LHCN-M2 (cell line): ENCODE measurements around the gene BRAT1. TPM values are rescaled to one million over a fixed set of nuclear protein-coding genes. Genes with fewer than 3 reads are reported as not detected.

Experiments used
- DNase-seq: peaks from one replicate; pipeline ENCODE4 v3.0.0-alpha.2; 2012; ENCODE audit warnings: low read depth
- total RNA-seq: library from RNA; depleted of rRNA; stranded (reverse); fragments of >200 nt; gene quantifications from 2 replicates; pipeline ENCODE4 v1.2.3, GENCODE V29; 2014; rRNA removed

BRAT1 gene
- total RNA-seq, 1 experiment from 2014 or later: 73.9 TPM

DNA sequence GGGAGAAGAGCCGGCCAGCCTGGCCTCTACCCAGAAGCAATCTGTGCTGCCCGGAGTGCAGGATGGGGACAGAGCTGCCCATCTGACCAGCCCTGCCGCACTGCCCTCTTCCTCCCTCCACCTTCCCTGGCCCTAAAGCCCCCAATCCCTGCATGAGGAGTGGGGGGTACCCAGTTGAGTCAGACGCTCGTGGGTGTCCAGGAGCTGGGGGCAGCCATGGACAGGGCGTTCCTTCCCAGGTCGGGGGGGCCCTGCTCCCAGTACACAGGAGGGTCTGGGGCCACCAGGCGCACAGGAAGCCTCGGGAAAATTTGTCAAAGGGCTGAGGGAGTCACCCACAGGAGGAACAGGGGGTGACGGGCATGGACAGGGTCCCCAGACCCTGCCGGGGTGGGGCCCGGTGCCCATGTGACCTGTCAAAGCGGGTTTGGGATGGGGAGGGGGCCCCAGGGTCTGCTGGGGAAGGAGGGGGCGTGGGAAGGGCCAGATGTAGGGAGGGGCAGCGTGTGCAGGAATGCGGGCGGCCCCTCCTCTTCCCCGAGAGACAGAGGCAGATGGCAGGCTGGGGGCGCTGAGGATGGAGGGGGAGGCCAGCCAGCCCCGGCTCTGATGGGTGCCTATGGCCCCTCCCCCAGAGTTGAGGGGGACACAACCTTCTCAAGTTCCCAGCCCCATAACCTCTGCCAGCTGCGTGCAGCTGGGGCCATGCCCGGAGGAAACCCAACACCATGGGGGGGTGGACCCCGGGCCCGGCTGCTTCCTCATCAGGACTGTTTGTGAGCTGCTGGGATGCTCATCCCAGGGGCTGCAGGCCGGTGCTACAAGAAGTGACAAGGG, 57.6 kb downstream of the BRAT1 start:
- DNase-seq: no peak

DNA sequence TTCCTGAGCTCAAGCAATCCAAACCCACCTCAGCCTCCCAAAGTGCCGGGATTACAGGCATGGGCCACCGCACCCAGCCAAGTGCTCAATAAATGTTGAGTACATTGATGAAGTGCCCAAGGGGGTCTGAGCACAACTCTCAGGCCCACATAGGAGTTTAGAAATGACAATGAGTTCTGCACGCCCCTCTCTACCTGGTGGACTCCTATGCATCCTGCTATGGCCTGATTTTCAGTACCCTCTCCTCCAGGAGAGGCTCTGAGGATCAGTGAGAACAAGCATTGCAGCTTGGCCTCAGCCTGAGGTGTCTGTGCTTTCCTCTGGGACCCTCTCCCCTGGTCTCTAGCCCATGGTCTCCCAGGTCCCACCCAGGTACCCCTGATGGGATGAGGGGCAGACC, 58.3 kb downstream of the BRAT1 start:
- DNase-seq: no peak

DNA sequence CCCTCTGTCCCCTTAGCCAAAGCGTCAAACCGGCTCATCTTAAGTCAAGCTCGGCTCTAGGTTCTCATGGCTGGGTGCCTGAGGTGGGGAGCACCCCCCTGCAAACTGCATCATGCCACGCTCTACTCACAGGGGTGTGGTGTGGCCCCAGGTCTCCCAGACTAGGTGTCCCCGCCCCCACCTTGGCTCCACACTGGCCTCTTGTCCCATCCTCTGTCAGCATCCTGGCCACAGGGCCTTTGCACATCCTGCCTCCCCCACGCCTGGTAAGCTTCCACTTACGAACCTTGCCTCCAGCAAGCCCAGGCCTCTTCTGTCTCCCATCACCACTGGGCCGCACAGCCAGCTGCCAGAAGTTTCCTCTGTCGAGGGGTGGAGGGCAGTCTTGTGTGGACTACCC, 58.9 kb downstream of the BRAT1 start:
- no peak for DNase-seq

DNA sequence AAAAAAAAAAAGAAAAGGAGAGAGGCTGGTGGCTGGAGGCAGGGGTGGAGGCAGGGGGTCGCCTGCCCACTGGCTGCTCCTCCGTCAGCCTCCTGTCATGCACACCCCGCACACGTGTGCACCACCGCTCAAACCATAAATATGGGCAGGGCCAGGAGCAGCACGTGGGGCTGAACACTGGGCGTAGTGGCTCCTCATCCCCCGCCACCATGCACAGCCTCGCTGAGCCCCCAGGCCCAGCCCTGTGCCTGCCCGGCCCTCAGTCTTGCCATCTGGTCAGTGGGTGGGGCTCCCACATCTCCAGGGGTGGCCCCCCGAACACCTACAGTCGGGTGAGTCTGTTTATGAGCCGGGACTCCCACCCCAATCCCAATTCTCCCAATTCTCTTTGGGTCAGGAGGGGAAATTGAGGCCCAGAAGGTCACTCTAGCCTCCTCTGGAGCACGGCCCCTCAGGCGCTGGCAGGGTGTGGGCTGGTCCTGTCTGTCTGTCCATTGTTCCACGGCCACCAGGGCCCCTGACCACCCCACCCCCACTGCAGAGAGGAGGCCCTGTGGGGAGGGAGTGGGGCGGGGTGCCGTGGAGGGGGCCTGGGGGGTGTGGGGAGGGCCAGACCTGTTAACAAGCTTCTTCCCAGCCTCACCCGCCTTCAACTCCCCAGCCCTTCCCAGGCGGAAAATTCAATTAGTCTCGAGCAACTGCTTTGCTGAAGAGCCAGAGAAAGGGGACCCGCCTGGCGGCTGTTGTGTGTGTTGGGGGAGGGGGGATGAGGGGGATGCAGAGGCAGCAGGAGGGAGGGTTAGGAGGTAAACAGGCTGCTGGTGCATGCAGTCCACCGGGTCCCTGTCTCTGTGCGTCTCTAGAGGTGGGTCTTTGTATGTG, 59.7 kb downstream of the BRAT1 start:
- no peak for DNase-seq

DNA sequence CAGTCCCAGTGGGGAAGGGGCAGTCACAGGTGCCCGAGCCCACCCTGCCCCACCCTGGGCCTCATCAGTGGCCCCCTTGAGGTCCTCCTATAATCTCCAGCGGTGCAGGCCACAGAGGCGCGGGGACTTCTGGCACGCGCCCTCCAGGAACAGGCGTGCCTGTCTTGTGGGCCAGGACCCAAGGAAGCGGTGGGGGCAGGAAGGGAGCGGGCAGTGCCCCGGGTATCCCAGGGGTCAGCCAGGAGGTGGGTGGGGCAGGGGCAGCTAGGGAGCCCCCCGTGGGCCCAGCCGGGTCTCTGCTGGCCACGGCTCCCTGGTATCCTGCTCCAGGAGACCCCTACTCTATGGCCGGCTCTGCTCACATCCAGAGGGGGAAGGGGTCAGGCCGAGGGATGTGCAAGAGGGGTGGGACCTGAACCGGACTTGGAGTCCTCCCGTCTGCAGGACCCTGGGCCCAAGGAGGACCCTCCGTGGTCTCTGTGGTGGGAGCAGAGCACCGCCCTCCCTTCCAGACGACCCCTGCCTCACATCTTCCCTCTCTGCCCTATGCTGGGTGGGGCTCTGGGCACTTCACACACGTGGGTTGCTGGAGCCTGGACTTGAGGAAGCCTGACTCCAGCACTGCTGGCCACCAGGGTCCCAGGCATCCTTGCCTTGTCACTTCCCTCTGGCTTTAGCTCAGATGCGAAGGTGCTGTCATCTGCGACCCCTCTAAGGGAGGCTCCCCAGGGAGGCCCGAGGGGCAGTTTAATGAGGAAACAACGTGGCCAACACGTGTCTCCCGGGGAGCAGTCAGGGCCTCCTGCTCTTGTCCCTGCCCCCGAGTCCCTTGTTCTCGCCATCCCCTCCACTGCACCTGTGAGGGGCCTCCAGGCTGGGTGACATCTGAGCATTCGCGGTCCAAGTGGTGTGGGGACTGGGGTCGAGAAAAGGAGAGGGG, 60.9 kb downstream of the BRAT1 start:
- no peak for DNase-seq

DNA sequence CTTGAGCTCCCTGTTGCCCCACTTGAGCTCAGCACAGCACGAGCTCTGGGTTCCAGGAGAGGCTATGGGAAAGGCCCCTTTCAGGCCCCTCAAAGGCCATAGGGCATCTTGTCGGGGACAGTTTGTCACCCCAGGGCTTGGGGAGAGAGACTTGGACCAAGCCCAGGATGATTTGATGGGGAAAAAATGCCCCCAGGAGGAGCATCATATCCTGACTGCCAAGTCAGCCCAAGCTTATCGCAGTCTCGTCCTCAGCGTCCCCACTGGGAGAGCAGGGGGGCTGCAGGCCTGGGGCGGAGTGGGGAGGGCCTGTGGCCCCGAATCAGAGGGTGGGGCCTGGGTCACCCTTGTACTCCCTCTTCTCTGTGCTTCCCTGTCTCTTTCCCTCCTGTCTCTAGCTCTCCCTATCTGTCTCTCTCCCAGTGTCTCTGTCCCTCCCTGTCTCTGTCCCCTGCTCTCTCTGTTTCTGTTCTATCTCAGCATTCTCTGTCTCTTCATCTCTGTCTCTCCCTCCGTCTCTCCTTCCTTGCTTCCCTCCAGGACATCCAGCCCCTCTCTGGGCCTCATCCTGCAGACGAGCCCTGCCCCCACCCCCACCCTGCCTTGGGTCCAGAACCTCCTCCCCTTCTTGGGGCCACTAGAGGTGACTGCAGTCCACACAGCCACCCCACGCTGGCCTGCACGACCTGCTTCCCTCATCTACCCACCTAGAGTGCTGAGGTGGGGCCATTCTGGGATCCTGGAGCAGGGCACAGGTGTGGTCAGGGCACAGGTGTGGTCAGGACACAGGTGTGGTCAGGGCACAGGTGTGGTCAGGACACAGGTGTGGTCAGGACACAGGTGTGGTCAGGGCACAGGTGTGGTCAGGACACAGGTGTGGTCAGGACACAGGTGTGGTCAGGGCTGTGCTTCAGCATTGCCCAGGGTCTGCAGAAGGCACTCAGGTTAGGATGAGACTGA, 61.8 kb downstream of the BRAT1 start:
- DNase-seq: no peak

DNA sequence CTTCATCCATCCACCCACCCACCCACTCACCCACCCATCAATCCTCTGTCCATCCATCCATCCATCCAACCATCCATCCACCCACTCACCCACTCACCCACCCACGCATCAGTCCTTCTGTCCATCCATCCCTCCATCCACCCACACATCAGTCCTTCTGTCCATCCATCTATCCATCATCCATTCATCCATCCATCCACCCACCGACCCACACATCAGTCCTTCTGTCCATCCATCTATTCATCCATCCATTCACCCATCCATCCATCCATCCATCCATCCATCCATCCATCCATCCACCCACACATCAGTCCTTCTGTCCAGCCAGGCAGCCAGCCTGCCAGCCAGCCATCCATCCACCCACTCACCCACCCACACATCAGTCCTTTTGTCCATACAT, 63.3 kb downstream of the BRAT1 start:
- no peak for DNase-seq

DNA sequence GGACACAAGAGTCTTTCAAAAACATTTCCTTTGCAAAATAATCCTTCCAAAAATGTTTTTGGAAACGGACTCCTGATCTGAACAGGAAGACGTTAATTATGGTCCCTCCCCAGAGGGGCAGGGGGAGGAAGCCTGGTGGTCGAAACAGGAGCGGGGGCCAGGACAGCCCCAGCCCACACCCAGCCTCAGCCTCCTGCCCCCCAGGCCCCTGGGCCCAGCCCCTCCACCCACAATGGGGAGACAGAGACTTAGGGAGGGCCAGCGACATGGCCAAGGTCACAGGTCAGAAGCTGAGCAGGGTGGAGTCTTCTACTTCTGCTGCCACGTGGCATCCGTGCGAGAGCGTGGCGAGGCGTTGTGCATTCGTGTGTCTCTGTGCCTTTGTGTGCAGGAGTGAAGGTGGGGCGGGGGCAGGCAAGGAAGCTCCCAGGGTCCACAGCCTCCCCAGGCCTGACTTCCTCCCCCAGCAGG, 65.1 kb downstream of the BRAT1 start:
- no peak for DNase-seq

DNA sequence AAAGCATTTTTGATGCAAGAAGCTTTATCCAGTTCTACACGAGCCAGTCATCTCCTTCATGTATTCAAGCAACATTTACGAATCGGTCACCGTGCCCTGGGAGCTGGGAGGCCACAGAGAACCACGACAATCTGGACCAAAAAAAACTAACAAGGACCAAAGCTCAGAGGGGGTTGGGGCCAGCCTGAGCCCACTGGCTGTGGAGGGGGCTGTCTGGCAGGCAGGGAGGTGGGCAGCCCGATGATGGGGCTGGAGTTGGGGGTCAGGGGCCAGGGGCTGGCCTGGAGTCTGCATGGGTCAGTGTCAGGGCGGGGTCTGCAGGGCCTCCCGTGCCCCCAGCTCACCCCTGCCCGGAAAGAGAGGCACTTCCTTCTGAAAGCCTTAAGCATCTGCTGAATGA, 66.6 kb downstream of the BRAT1 start:
- no peak for DNase-seq

DNA sequence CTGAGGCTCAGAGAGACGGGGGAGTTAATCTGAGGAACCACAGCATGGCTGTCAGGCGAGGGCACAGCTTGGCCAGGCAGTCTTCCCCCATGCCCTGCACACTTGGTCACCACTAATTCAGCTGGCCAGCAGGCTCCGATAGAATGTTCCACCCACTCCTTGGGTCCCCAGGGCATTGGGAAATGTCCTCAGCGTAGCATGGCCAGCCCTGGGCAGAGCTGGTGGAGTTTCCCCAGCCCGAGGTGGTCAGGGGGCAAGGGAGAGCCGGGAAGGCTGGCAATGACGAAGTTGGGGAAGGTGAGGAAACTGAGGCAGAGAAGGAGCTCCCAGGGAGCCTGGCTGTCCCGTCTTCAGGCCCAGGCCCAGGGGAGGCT, 67.1 kb downstream of the BRAT1 start:
- peak; percentile 50 for DNase-seq

Other genes with a start within 250 kb of the BRAT1 start
- gene SNX8, start 241.1 kb downstream of the BRAT1 start, total RNA-seq: 26.0 and 27.7 TPM in 2 replicates
- 281 and 293 TPM in 2 replicates for gene EIF3B, start 200.7 kb downstream of the BRAT1 start, total RNA-seq
- gene CHST12, start 151.9 kb downstream of the BRAT1 start, total RNA-seq: 9.6 and 11.4 TPM in 2 replicates
- gene GRIFIN, start 79.1 kb downstream of the BRAT1 start, total RNA-seq: not detected in 2 replicates
- 15.2 and 15.7 TPM in 2 replicates for gene LFNG, start 35.8 kb downstream of the BRAT1 start, total RNA-seq
- 15.3 and 16.4 TPM in 2 replicates for gene IQCE, start 3.5 kb upstream of the BRAT1 start, total RNA-seq
- 29.2 and 31.8 TPM in 2 replicates for gene TTYH3, start 76.5 kb upstream of the BRAT1 start, total RNA-seq
- not detected in 2 replicates for gene AMZ1, start 132.7 kb upstream of the BRAT1 start, total RNA-seq